ENCODE data around the gene IL1RAPL2.

DNA sequence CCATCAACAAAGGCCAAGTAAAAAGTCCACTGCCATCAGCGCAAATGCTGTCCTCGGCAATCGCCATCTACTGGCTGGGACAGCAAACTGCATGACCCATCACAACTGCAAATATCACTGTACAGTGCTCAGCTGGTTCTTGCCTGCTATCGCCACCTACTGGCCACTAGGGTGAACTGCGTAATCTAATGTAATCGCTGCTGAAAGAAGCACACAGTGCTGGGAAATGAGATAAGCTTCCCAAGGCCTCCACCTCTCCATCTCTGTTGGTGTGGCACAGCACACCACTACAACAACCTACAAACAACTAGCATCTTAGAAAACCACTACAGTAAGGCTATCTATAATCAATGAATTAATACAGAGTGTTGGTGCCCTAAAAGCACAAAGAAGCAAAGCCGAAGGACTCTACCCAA lies 356.2 kb downstream of the IL1RAPL2 start:
- TF ChIP-seq, protein P1, sequence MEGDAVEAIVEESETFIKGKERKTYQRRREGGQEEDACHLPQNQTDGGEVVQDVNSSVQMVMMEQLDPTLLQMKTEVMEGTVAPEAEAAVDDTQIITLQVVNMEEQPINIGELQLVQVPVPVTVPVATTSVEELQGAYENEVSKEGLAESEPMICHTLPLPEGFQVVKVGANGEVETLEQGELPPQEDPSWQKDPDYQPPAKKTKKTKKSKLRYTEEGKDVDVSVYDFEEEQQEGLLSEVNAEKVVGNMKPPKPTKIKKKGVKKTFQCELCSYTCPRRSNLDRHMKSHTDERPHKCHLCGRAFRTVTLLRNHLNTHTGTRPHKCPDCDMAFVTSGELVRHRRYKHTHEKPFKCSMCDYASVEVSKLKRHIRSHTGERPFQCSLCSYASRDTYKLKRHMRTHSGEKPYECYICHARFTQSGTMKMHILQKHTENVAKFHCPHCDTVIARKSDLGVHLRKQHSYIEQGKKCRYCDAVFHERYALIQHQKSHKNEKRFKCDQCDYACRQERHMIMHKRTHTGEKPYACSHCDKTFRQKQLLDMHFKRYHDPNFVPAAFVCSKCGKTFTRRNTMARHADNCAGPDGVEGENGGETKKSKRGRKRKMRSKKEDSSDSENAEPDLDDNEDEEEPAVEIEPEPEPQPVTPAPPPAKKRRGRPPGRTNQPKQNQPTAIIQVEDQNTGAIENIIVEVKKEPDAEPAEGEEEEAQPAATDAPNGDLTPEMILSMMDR (IDR thresholded peaks at IDR 0.05; ENCODE audit: low read depth, low read length, poor library complexity, severe bottlenecking) = peak; percentile 86
- TF ChIP-seq EZH2phosphoT487 (IDR thresholded peaks at IDR 0.05; ENCODE audit: borderline replicate concordance, low read length) = no peak

Measured in DOHH2 (cell line).